ENCODE results near the gene KDM1A.

Gene KDM1A

GRCh38 chr1:23103001-23103889 is 84.0 kb downstream of the KDM1A start:
- no peak for TF ChIP-seq CTCF (conservative IDR thresholded peaks at IDR 0.05)
- H3K27ac ChIP-seq = peak overlapping the region; percentile 56

- no peak overlapping the region for H3K27ac ChIP-seq
- no peak for TF ChIP-seq CTCF (conservative IDR thresholded peaks at IDR 0.05)
These were observed 89.8 kb downstream of the KDM1A start for GRCh38 chr1:23108918-23109533.

GRCh38 chr1:23110391-23110790 is 91.1 kb downstream of the KDM1A start:
- H3K27ac ChIP-seq = no peak overlapping the region
- no peak for TF ChIP-seq CTCF (conservative IDR thresholded peaks at IDR 0.05)

- TF ChIP-seq CTCF (conservative IDR thresholded peaks at IDR 0.05) = no peak
- H3K27ac ChIP-seq = no peak overlapping the region
These were observed 92.6 kb downstream of the KDM1A start for GRCh38 chr1:23111600-23112535.

- peak overlapping the region; percentile 81 for H3K27ac ChIP-seq
- no peak for TF ChIP-seq CTCF (conservative IDR thresholded peaks at IDR 0.05)
These were observed 95.3 kb downstream of the KDM1A start for GRCh38 chr1:23114424-23115079.

- peak overlapping the region; percentile 81 for H3K27ac ChIP-seq
- no peak for TF ChIP-seq CTCF (conservative IDR thresholded peaks at IDR 0.05)
These were observed 97.1 kb downstream of the KDM1A start for GRCh38 chr1:23116216-23116836.
